Measurements from ENCODE around the gene HNRNPC.
"Not testable (repeated sequence)": the region's sequence is repeated elsewhere in the genome, so short reads cannot be mapped to it uniquely, and the experiment has no call there.

DNA sequence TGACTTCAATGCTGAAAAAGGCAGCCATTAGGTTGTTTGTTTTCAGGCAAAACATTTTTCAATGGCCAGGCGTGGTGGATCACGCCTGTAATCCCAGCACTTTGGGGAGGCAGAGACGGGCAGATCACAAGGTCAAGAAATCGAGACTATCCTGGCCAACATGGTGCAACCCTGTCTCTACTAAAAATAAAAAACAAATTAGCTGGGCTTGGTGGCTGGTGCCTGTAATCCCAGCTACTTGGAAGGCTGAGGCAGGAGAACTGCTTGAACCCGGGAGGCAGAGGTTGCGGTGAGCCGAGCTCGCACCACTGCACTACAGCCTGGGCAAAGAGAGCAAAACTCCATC is 13.2 kb downstream of the HNRNPC start:
- not testable (repeated sequence) for TF ChIP-seq CTCF (IDR thresholded peaks at IDR 0.05); ZFX (IDR thresholded peaks at IDR 0.05; ENCODE audit: borderline replicate concordance)

All from 22Rv1 (cell line).